Mesendoderm (in vitro differentiated cells): ENCODE data around the gene LCP2.

Source experiments
- DNase-seq: peaks from one replicate; pipeline ENCODE4 v3.0.0; 2013
- H2AK5ac ChIP-seq: 2 replicates; pipeline ENCODE4 v1.6.1; 2013; ENCODE audit warnings: low read length, inconsistent platforms
- H2BK120ac ChIP-seq: 2 replicates; pipeline ENCODE4 v1.6.1; 2013; ENCODE audit warnings: low read depth, mild to moderate bottlenecking, low read length, moderate library complexity, mixed read lengths
- H2BK15ac ChIP-seq: replicated peaks from 2 replicates; pipeline ENCODE4 v1.6.1; 2013; ENCODE audit warnings: low read depth, mild to moderate bottlenecking, moderate library complexity
- H2BK5ac ChIP-seq: 2 replicates; pipeline ENCODE4 v1.6.1; 2013; ENCODE audit warnings: low read length, inconsistent platforms
- H3K18ac ChIP-seq: 2 replicates; pipeline ENCODE4 v1.6.1; 2013; ENCODE audit warnings: mild to moderate bottlenecking, low read length, mixed read lengths
- H3K23ac ChIP-seq: one replicate; pipeline ENCODE4 v1.6.1; 2013; ENCODE audit warnings: low read length
- H3K27ac ChIP-seq: 2 replicates; pipeline ENCODE4 v1.5.1; 2013; ENCODE audit warnings: low read depth, mild to moderate bottlenecking, inconsistent platforms, low read length, moderate library complexity
- H3K27me3 ChIP-seq: 2 replicates; pipeline ENCODE4 v1.6.1; 2013; ENCODE audit warnings: low read length, control low read depth, mild to moderate bottlenecking, inconsistent platforms; ENCODE audit not compliant: insufficient read depth, poor library complexity
- H3K36me3 ChIP-seq: 2 replicates; pipeline ENCODE4 v1.6.1; 2013; ENCODE audit warnings: low read length, inconsistent platforms; ENCODE audit not compliant: control insufficient read depth, insufficient read depth
- H3K4ac ChIP-seq: one replicate; pipeline ENCODE4 v1.6.1; 2013; ENCODE audit warnings: low read depth, mild to moderate bottlenecking, low read length, moderate library complexity
- H3K4me1 ChIP-seq: 2 replicates; pipeline ENCODE4 v1.6.1; 2013; ENCODE audit warnings: low read depth, low read length, inconsistent platforms; ENCODE audit not compliant: control insufficient read depth
- H3K4me2 ChIP-seq: 2 replicates; pipeline ENCODE4 v1.6.1; 2013; ENCODE audit warnings: low read length
- H3K4me3 ChIP-seq: 2 replicates; pipeline ENCODE4 v1.5.1; 2013; ENCODE audit warnings: mild to moderate bottlenecking, low read length
- H3K56ac ChIP-seq: one replicate; pipeline ENCODE4 v1.6.1; 2013; ENCODE audit warnings: low read length
- H3K79me1 ChIP-seq: 2 replicates; pipeline ENCODE4 v1.6.1; 2013; ENCODE audit warnings: low read length, inconsistent platforms
- H3K79me2 ChIP-seq: 2 replicates; pipeline ENCODE4 v1.6.1; 2013; ENCODE audit warnings: mild to moderate bottlenecking, low read length; ENCODE audit not compliant: control insufficient read depth, insufficient read depth
- H3K9ac ChIP-seq: 2 replicates; pipeline ENCODE4 v1.6.1; 2013; ENCODE audit warnings: low read length, inconsistent platforms
- H4K5ac ChIP-seq: one replicate; pipeline ENCODE4 v1.6.1; 2013; ENCODE audit warnings: low read length
- H4K8ac ChIP-seq: one replicate; pipeline ENCODE4 v1.6.1; 2013; ENCODE audit warnings: low read depth, mild to moderate bottlenecking, control low read depth, low read length, moderate library complexity
- WGBS: extraction: QIAGEN DNeasy Blood & Tissue Kit; methylation state at CpG from one replicate; pipeline ENCODE4 v1.1.7; 2013; ENCODE audit warnings: low lambda C conversion rate, missing lambda C conversion rate; ENCODE audit not compliant: insufficient coverage; ENCODE audit errors: extremely low coverage; 5-methylcytosine and 5-hydroxymethylcytosine counted together

The LCP2 gene

GRCh38 chr5:170235876-170236864 lies 61.4 kb downstream of the LCP2 start:
- Histone ChIP-seq H3K79me2 (no peaks in the 10 kb centered on the region), H4K5ac (no peak overlapping the region)

GRCh38 chr5:170233358-170233892 lies 64.2 kb downstream of the LCP2 start:
- H3K4ac ChIP-seq, result no peak overlapping the region
- H3K27me3 ChIP-seq, result no peaks in the 10 kb centered on the region
- no peak overlapping the region for H2BK15ac ChIP-seq
- H3K23ac ChIP-seq, result no peak overlapping the region
- H3K4me1 ChIP-seq, result no peaks in the 10 kb centered on the region
- no peak overlapping the region for H4K8ac ChIP-seq
- WGBS, result no CpG with 5 or more reads among the region's 18 CpGs
- no peak for DNase-seq
- no peak overlapping the region for H3K4me3 ChIP-seq
- no peak overlapping the region for H3K56ac ChIP-seq
- H3K79me1 ChIP-seq, result no peaks in the 10 kb centered on the region
- H3K9ac ChIP-seq, result no peak overlapping the region
- H3K27ac ChIP-seq, result no peak overlapping the region
- no peak overlapping the region for H3K18ac ChIP-seq
- H3K4me2 ChIP-seq, result no peak overlapping the region
- H3K79me2 ChIP-seq, result no peaks in the 10 kb centered on the region
- H2AK5ac ChIP-seq, result no peak overlapping the region
- H2BK120ac ChIP-seq, result no peak overlapping the region
- H2BK5ac ChIP-seq, result no peak overlapping the region
- H4K5ac ChIP-seq, result no peak overlapping the region
- no peaks in the 10 kb centered on the region for H3K36me3 ChIP-seq

More at GRCh38 chr5:170235876-170236864, 61.4 kb downstream of the LCP2 start:
- Histone ChIP-seq H3K4ac (no peak overlapping the region), H3K4me2 (no peak overlapping the region), H3K36me3 (no peaks in the 10 kb centered on the region), H3K9ac (no peak overlapping the region), H2BK120ac (no peak overlapping the region), H3K56ac (no peak overlapping the region), H3K4me3 (no peak overlapping the region), H3K79me1 (no peaks in the 10 kb centered on the region), H2BK5ac (no peak overlapping the region), H2AK5ac (no peak overlapping the region), H3K4me1 (no peaks in the 10 kb centered on the region), H3K27ac (no peak overlapping the region), H3K18ac (no peak overlapping the region), H4K8ac (no peak overlapping the region), H3K27me3 (no peaks in the 10 kb centered on the region), H2BK15ac (no peak overlapping the region), H3K23ac (no peak overlapping the region)
- DNase-seq, result no peak
- WGBS, result no CpG with 5 or more reads among the region's 3 CpGs

- H3K79me1 ChIP-seq, result no peaks in the 10 kb centered on the region
- H3K27ac ChIP-seq, result no peak within 1 kb of the TSS
- no peak within 1 kb of the TSS for H2BK15ac ChIP-seq
- no peak within 1 kb of the TSS for H2AK5ac ChIP-seq
- no peaks in the 10 kb centered on the region for H3K36me3 ChIP-seq
- H3K9ac ChIP-seq, result no peak within 1 kb of the TSS
- H2BK5ac ChIP-seq, result no peak within 1 kb of the TSS
- H3K27me3 ChIP-seq, result no peaks in the 10 kb centered on the region
- DNase-seq, result peak; percentile 56
- H3K18ac ChIP-seq, result no peak within 1 kb of the TSS
- no peaks in the 10 kb centered on the region for H3K4me1 ChIP-seq
- H3K56ac ChIP-seq, result no peak within 1 kb of the TSS
- H4K8ac ChIP-seq, result no peak within 1 kb of the TSS
- WGBS, result no CpG with 5 or more reads among the region's 27 CpGs
- H3K4me2 ChIP-seq, result no peak within 1 kb of the TSS
- H2BK120ac ChIP-seq, result no peak within 1 kb of the TSS
- no peak within 1 kb of the TSS for H3K4ac ChIP-seq
- no peaks in the 10 kb centered on the region for H3K79me2 ChIP-seq
- no peak within 1 kb of the TSS for H4K5ac ChIP-seq
- no peak within 1 kb of the TSS for H3K23ac ChIP-seq
- H3K4me3 ChIP-seq, result no peak within 1 kb of the TSS
Observed at GRCh38 chr5:170232786-170233185, 64.8 kb downstream of the LCP2 start, which contains the start of gene C5orf58. C5orf58 (plus strand) TSS chr5:170232985; CDS start chr5:170234977, 1,992 bp downstream.

- Histone ChIP-seq H4K8ac (no peak overlapping the region), H3K4me2 (no peak overlapping the region), H3K27me3 (no peaks in the 10 kb centered on the region), H3K23ac (no peak overlapping the region), H3K4ac (no peak overlapping the region), H4K5ac (no peak overlapping the region), H2BK15ac (no peak overlapping the region), H3K79me2 (no peaks in the 10 kb centered on the region), H3K9ac (no peak overlapping the region), H3K36me3 (no peaks in the 10 kb centered on the region), H3K27ac (no peak overlapping the region), H3K79me1 (no peaks in the 10 kb centered on the region), H3K4me3 (no peak overlapping the region), H2BK5ac (no peak overlapping the region), H3K18ac (no peak overlapping the region), H2AK5ac (no peak overlapping the region), H3K56ac (no peak overlapping the region), H3K4me1 (peaks cover 1% of the 10 kb centered on the region), H2BK120ac (no peak overlapping the region)
- no peak for DNase-seq
- no CpG with 5 or more reads among the region's 6 CpGs for WGBS
Observed at GRCh38 chr5:170228762-170229435, 68.7 kb downstream of the LCP2 start.

- Histone ChIP-seq H3K27me3 (no peaks in the 10 kb centered on the region), H2BK15ac (no peak overlapping the region), H3K4me3 (no peak overlapping the region), H3K27ac (no peak overlapping the region), H3K4me2 (no peak overlapping the region), H3K79me1 (no peaks in the 10 kb centered on the region), H3K18ac (no peak overlapping the region), H2BK120ac (no peak overlapping the region), H3K23ac (no peak overlapping the region), H3K56ac (no peak overlapping the region), H2BK5ac (no peak overlapping the region), H2AK5ac (no peak overlapping the region), H3K36me3 (no peaks in the 10 kb centered on the region), H3K9ac (no peak overlapping the region), H4K8ac (no peak overlapping the region), H4K5ac (no peak overlapping the region), H3K79me2 (no peaks in the 10 kb centered on the region), H3K4me1 (peaks cover 4% of the 10 kb centered on the region), H3K4ac (no peak overlapping the region)
- no CpG with 5 or more reads among the region's 2 CpGs for WGBS
- no peak for DNase-seq
Observed at GRCh38 chr5:170226661-170227060, 70.9 kb downstream of the LCP2 start.
